RWPE1 (cell line): ENCODE data around the gene HRK.
A peak's percentile ranks its signal among the peaks of the same experiment; 100 is the strongest.
"Not testable (repeated sequence)": the region's sequence is repeated elsewhere in the genome, so short reads cannot be mapped to it uniquely, and the experiment has no call there.

Experiments
- CTCF ChIA-PET: fragments of 350-600 bp; sonication (Branson Sonifier 250); formaldehyde crosslinking; extraction: SDS; loops from one replicate; lab custom pipeline; 2021; lab: Yijun Ruan, JAX
- POLR2A ChIA-PET: fragments of 400-600 bp; formaldehyde crosslinking; extraction: SDS; loops from one replicate; lab custom pipeline; 2020; ENCODE audit warnings: antibody characterized with exemption; ENCODE audit not compliant: low non-redundant PET; lab: Yijun Ruan, JAX
- DNase-seq: peaks from one replicate; pipeline ENCODE4 v3.0.0; 2012; ENCODE audit warnings: low spot score
- H3K27ac ChIP-seq: fragments of 450-650 bp; 2 replicates; pipeline ENCODE4 v1.5.1; 2017
- TF ChIP-seq, protein P1 (sequence below): fragments of 450-650 bp; conservative IDR thresholded peaks from 2 replicates; pipeline ENCODE4 v1.5.1; 2017; ENCODE audit warnings: low read depth, mild to moderate bottlenecking

HRK gene

DNA sequence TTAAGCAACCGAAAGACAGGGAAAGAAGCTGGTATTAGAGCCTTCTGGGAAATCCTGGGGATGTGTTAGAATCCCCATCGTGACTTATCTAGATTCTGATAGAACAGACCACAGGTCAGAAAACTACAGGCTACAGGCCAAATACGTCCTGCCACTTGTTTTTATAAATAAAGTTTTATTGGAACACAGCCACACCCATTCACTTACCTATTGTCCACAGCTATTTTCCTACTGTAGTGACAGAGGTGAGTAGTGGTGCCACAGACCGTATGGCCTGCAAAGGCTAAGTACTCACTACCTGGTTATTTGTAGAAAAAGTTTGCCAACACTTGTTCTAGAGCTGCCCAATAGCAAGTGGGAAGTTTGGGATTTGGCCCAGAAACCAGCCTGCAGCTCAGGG, 53.8 kb downstream of the HRK start:
- ChIA-PET CTCF (no interaction called here), POLR2A (no interaction called here)

GRCh38 chr12:116821291-116821690, 60.0 kb downstream of the HRK start:
- TF ChIP-seq, protein P1, sequence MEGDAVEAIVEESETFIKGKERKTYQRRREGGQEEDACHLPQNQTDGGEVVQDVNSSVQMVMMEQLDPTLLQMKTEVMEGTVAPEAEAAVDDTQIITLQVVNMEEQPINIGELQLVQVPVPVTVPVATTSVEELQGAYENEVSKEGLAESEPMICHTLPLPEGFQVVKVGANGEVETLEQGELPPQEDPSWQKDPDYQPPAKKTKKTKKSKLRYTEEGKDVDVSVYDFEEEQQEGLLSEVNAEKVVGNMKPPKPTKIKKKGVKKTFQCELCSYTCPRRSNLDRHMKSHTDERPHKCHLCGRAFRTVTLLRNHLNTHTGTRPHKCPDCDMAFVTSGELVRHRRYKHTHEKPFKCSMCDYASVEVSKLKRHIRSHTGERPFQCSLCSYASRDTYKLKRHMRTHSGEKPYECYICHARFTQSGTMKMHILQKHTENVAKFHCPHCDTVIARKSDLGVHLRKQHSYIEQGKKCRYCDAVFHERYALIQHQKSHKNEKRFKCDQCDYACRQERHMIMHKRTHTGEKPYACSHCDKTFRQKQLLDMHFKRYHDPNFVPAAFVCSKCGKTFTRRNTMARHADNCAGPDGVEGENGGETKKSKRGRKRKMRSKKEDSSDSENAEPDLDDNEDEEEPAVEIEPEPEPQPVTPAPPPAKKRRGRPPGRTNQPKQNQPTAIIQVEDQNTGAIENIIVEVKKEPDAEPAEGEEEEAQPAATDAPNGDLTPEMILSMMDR = no peak
- CTCF ChIA-PET = no interaction called here
- H3K27ac ChIP-seq = no peak overlapping the region
- DNase-seq = no peak
- POLR2A ChIA-PET = interaction anchor here (0.6 kb wide), 1 partner anchor 13 kb away, joined by 3 read pairs; no protein-coding TSS in a partner anchor

More for the DNA sequence above, 53.8 kb downstream of the HRK start:
- TF ChIP-seq, protein P1 = no peak
- H3K27ac ChIP-seq = no peak overlapping the region
- no peak for DNase-seq

DNA sequence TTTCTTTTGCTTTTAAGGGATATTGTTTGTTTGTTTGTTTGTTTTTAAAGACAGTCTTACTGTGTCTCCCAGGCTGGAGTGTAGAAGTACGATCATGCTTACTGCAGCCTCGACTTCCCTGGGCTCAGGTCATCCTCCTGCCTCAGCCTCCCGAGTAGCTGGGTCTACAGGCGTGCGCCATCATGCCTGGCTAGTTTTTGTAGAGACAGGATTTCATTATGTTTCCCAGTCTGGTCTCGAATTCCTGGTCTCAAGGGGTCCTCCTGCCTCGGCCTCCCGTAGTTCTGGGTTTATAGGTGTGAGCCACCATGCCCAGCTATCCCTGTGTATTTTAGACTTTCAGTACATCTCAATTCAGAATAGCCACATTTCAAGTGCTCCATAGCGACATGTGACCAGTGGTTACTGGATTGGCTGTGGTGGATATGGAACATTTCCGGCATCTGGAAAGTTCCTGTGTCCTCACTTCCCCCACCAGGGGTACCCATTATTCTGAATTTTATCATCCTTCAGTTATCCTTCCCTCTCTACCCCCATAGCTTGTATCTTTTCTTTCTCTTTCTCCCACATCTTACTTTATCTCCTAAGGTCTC, 61.1 kb downstream of the HRK start:
- DNase-seq = no peak
- ChIA-PET CTCF (interaction anchor here (0.6 kb wide), 2 partner anchors 13 to 59 kb away, joined by 4 to 6 read pairs; no protein-coding TSS in a partner anchor), POLR2A (interaction anchor here (0.5 kb wide), 1 partner anchor 555 kb away, joined by 3 read pairs; no protein-coding TSS in a partner anchor)
- TF ChIP-seq, protein P1 = no peak
- no peak overlapping the region for H3K27ac ChIP-seq

GRCh38 chr12:116818948-116819832, 62.1 kb downstream of the HRK start:
- ChIA-PET POLR2A (no interaction called here), CTCF (interaction anchor here (0.6 to 0.7 kb wide), 3 partner anchors 60 to 116 kb away, joined by 3 to 6 read pairs (median 3); no protein-coding TSS in a partner anchor)
- DNase-seq = peak; percentile 96
- TF ChIP-seq, protein P1 = no peak
- H3K27ac ChIP-seq = peak overlapping the region; percentile 90

- H3K27ac ChIP-seq = peak overlapping the region; percentile 90
- CTCF ChIA-PET = interaction anchor here (0.6 to 0.7 kb wide), 4 partner anchors 48 to 138 kb away, joined by 3 to 8 read pairs (median 3); no protein-coding TSS in a partner anchor
- DNase-seq = no peak
Observed at GRCh38 chr12:116818341-116818856, 62.8 kb downstream of the HRK start.

GRCh38 chr12:116814766-116815165, 66.5 kb downstream of the HRK start:
- H3K27ac ChIP-seq, CTCF ChIA-PET, POLR2A ChIA-PET, DNase-seq: not testable (repeated sequence)

More at GRCh38 chr12:116818341-116818856, 62.8 kb downstream of the HRK start:
- POLR2A ChIA-PET = no interaction called here
- TF ChIP-seq, protein P1 = no peak
